ENCODE results near the gene OPCML. TPM values are rescaled to one million over a fixed set of nuclear protein-coding genes. Genes with fewer than 3 reads are reported as not detected.

OPCML gene
- total and polyA plus RNA-seq, 4 donors = under 0.01 to 0.01 TPM; not detected in 2

DNA sequence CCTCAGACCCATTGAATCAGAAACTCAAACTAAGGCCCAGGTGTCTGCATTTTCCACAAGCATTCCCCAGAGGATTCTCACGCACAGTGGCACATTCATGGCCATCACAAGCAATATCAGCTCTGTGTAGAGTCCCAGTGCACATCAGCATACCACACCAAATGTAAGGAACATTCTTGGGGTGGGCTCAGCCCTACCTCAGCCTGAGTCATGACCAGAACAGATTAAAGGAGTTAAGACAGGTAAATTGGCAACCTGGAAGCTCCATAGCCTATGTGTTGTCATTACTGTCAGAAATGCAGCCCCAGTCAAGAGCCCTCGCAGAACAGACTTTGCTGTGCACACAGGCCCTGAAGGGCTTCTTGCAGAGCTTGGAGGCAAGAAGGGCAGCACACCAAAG is 53.1 kb downstream of the OPCML start:
- 85% methylated on average over 2 of the region's 2 CpGs for WGBS
- Histone ChIP-seq H3K9ac (ENCODE audit: low read depth in 1 of 2, low read length in 2 of 2) (no peak overlapping the region), H3K27me3 (ENCODE audit: control insufficient read depth in 4 of 4, insufficient read depth in 4 of 4, low read length in 3 of 4) (peaks cover 0 to 3% (median 0%) of the 10 kb centered on the region in 4 donors), H3K9me3 (ENCODE audit: control insufficient read depth in 4 of 4, low read length in 3 of 4) (no peaks in the 10 kb centered on the region), H3K4me3 (ENCODE audit: low read depth in 1 of 3, low read length in 3 of 3) (no peak overlapping the region), H3K4me1 (ENCODE audit: control insufficient read depth in 4 of 4, insufficient read depth in 4 of 4, low read length in 3 of 4) (no peaks in the 10 kb centered on the region), H3K27ac (ENCODE audit: low read depth in 1 of 2, low read length in 2 of 2) (no peak overlapping the region), H3K36me3 (ENCODE audit: control insufficient read depth in 4 of 4, insufficient read depth in 3 of 4, low read depth in 1 of 4, low read length in 3 of 4) (no peaks in the 10 kb centered on the region)
- TF ChIP-seq FOXA2 (IDR thresholded peaks at IDR 0.05) (no peak), TAF1 (conservative IDR thresholded peaks at IDR 0.05) (no peak), JUND (IDR thresholded peaks at IDR 0.05) (no peak), SP1 (IDR thresholded peaks at IDR 0.05) (no peak), RAD21 (IDR thresholded peaks at IDR 0.05) (no peak), EGR1 (IDR thresholded peaks at IDR 0.05; ENCODE audit: low read depth in 2 of 2) (no peak), NR2F2 (IDR thresholded peaks at IDR 0.05) (no peak), HNF4G (IDR thresholded peaks at IDR 0.05) (no peak), ZBTB33 (IDR thresholded peaks at IDR 0.05) (no peak), MAX (IDR thresholded peaks at IDR 0.05) (no peak), FOXA1 (IDR thresholded peaks at IDR 0.05) (no peak), GABPA (IDR thresholded peaks at IDR 0.05 in 1 of 2, conservative IDR thresholded peaks at IDR 0.05 in 1 of 2) (no peak), RXRA (IDR thresholded peaks at IDR 0.05) (no peak), HNF4A (conservative IDR thresholded peaks at IDR 0.05) (no peak), YY1 (IDR thresholded peaks at IDR 0.05) (no peak)
- TF ChIP-seq, protein P1, sequence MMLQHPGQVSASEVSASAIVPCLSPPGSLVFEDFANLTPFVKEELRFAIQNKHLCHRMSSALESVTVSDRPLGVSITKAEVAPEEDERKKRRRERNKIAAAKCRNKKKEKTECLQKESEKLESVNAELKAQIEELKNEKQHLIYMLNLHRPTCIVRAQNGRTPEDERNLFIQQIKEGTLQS (IDR thresholded peaks at IDR 0.05) = no peak
- TF ChIP-seq, protein P2, sequence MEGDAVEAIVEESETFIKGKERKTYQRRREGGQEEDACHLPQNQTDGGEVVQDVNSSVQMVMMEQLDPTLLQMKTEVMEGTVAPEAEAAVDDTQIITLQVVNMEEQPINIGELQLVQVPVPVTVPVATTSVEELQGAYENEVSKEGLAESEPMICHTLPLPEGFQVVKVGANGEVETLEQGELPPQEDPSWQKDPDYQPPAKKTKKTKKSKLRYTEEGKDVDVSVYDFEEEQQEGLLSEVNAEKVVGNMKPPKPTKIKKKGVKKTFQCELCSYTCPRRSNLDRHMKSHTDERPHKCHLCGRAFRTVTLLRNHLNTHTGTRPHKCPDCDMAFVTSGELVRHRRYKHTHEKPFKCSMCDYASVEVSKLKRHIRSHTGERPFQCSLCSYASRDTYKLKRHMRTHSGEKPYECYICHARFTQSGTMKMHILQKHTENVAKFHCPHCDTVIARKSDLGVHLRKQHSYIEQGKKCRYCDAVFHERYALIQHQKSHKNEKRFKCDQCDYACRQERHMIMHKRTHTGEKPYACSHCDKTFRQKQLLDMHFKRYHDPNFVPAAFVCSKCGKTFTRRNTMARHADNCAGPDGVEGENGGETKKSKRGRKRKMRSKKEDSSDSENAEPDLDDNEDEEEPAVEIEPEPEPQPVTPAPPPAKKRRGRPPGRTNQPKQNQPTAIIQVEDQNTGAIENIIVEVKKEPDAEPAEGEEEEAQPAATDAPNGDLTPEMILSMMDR (IDR thresholded peaks at IDR 0.05; ENCODE audit: low read depth, low read length, missing input control) = no peak
- TF ChIP-seq, protein P3, sequence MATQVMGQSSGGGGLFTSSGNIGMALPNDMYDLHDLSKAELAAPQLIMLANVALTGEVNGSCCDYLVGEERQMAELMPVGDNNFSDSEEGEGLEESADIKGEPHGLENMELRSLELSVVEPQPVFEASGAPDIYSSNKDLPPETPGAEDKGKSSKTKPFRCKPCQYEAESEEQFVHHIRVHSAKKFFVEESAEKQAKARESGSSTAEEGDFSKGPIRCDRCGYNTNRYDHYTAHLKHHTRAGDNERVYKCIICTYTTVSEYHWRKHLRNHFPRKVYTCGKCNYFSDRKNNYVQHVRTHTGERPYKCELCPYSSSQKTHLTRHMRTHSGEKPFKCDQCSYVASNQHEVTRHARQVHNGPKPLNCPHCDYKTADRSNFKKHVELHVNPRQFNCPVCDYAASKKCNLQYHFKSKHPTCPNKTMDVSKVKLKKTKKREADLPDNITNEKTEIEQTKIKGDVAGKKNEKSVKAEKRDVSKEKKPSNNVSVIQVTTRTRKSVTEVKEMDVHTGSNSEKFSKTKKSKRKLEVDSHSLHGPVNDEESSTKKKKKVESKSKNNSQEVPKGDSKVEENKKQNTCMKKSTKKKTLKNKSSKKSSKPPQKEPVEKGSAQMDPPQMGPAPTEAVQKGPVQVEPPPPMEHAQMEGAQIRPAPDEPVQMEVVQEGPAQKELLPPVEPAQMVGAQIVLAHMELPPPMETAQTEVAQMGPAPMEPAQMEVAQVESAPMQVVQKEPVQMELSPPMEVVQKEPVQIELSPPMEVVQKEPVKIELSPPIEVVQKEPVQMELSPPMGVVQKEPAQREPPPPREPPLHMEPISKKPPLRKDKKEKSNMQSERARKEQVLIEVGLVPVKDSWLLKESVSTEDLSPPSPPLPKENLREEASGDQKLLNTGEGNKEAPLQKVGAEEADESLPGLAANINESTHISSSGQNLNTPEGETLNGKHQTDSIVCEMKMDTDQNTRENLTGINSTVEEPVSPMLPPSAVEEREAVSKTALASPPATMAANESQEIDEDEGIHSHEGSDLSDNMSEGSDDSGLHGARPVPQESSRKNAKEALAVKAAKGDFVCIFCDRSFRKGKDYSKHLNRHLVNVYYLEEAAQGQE (IDR thresholded peaks at IDR 0.05) = no peak
- DNase-seq (ENCODE audit: low spot score) = no peak
